WTC11 (cell line): ENCODE results near the gene OCLN. TPM values are rescaled to one million over a fixed set of nuclear protein-coding genes. Genes with fewer than 3 reads are reported as not detected.

Experiments
- ATAC-seq: fragments of 200-7000 bp; cut with Tn5 transposase; 2 replicates; pipeline ENCODE4 v1.10.0; 2021; ENCODE audit warnings: mild to moderate bottlenecking, moderate library complexity
- CTCF ChIA-PET: fragments of 300-600 bp; sonication (Branson Sonifier 250); formaldehyde crosslinking; loops from one replicate; lab custom pipeline; 2021; ENCODE audit warnings: antibody characterized with exemption; lab: Charles Lee
- POLR2A ChIA-PET: fragments of 350-600 bp; sonication (Branson Sonifier 250); formaldehyde crosslinking; loops from one replicate; lab custom pipeline; 2021; ENCODE audit warnings: antibody characterized with exemption; lab: Charles Lee
- DNase-seq: peaks from one replicate; pipeline ENCODE4 v3.0.0; 2021; ENCODE audit warnings: low spot score
- H3K27ac Mint-ChIP-seq: 2 replicates; pipeline ENCODE4 v1.8.0; 2021; ENCODE audit warnings: mixed read lengths
- H3K27me3 Mint-ChIP-seq: 2 replicates; pipeline ENCODE4 v1.8.0; 2021; ENCODE audit warnings: low read depth, mild to moderate bottlenecking, moderate library complexity, mixed read lengths
- H3K36me3 Mint-ChIP-seq: 2 replicates; pipeline ENCODE4 v1.8.0; 2021; ENCODE audit warnings: mixed read lengths
- H3K4me1 Mint-ChIP-seq: 2 replicates; pipeline ENCODE4 v1.8.0; 2022; ENCODE audit warnings: mixed read lengths
- H3K4me3 Mint-ChIP-seq: 2 replicates; pipeline ENCODE4 v1.8.0; 2021; ENCODE audit warnings: mild to moderate bottlenecking, moderate library complexity, mixed read lengths
- H3K9me3 Mint-ChIP-seq: 2 replicates; pipeline ENCODE4 v1.8.0; 2021; ENCODE audit warnings: mixed read lengths
- ELF4 ChIP-seq: sonication (generic); formaldehyde crosslinking; IDR thresholded peaks from 2 replicates; pipeline ENCODE4 v1.8.1; 2022; ENCODE audit warnings: low read depth, mild to moderate bottlenecking, moderate library complexity, missing genetic modification reagents
- ESRRA ChIP-seq: sonication (generic); formaldehyde crosslinking; IDR thresholded peaks from 2 replicates; pipeline ENCODE4 v1.8.1; 2022; ENCODE audit warnings: mild to moderate bottlenecking, missing genetic modification reagents, borderline replicate concordance
- ETV6 ChIP-seq: sonication (generic); formaldehyde crosslinking; IDR thresholded peaks from 2 replicates; pipeline ENCODE4 v1.8.1; 2022; ENCODE audit warnings: mild to moderate bottlenecking, missing genetic modification reagents
- HMGA2 ChIP-seq: fragments of 250-450 bp; sonication (Bioruptor Pico); IDR thresholded peaks from 2 replicates; pipeline ENCODE4 v1.4.0; 2021; ENCODE audit warnings: mild to moderate bottlenecking, moderate library complexity
- MXD4 ChIP-seq: fragments of 250-450 bp; sonication (Bioruptor Pico); IDR thresholded peaks from 2 replicates; pipeline ENCODE4 v1.8.0; 2021; ENCODE audit warnings: mild to moderate bottlenecking, moderate library complexity, borderline replicate concordance
- TEAD1 ChIP-seq: sonication (generic); formaldehyde crosslinking; IDR thresholded peaks from 2 replicates; pipeline ENCODE4 v1.8.0; 2022; ENCODE audit warnings: mild to moderate bottlenecking, missing genetic modification reagents
- ZNF138 ChIP-seq: sonication (generic); formaldehyde crosslinking; conservative IDR thresholded peaks from 2 replicates; pipeline ENCODE4 v1.8.1; 2022; ENCODE audit warnings: mild to moderate bottlenecking, moderate library complexity, missing genetic modification reagents
- ZNF232 ChIP-seq: sonication (generic); formaldehyde crosslinking; IDR thresholded peaks from 2 replicates; pipeline ENCODE4 v1.8.0; 2022; ENCODE audit warnings: mild to moderate bottlenecking, missing genetic modification reagents
- ZNF396 ChIP-seq: fragments of 250-450 bp; sonication (Bioruptor Pico); IDR thresholded peaks from 2 replicates; pipeline ENCODE4 v1.8.0; 2021; ENCODE audit warnings: mild to moderate bottlenecking, moderate library complexity, borderline replicate concordance
- ZNF416 ChIP-seq: fragments of 250-450 bp; sonication (Bioruptor Pico); IDR thresholded peaks from 2 replicates; pipeline ENCODE4 v1.9.0; 2021; ENCODE audit warnings: mild to moderate bottlenecking, inconsistent platforms
- ZNF671 ChIP-seq: fragments of 250-450 bp; sonication (Bioruptor Pico); IDR thresholded peaks from 2 replicates; pipeline ENCODE4 v1.8.0; 2021; ENCODE audit warnings: mild to moderate bottlenecking
- total RNA-seq: library from RNA; stranded (reverse); gene quantifications from 3 replicates; pipeline ENCODE4 v1.2.3, GENCODE V29; 2021
- TF ChIP-seq, protein P1 (sequence below): sonication (generic); formaldehyde crosslinking; IDR thresholded peaks from 2 replicates; pipeline ENCODE4 v1.8.1; 2022; ENCODE audit warnings: missing genetic modification reagents, borderline replicate concordance
- TF ChIP-seq, protein P2 (sequence below): fragments of 250-450 bp; sonication (Bioruptor Pico); IDR thresholded peaks from 2 replicates; pipeline ENCODE4 v1.9.0; 2021; ENCODE audit warnings: mild to moderate bottlenecking, borderline replicate concordance
- TF ChIP-seq, protein P3 (sequence below): fragments of 250-450 bp; sonication (Bioruptor Pico); conservative IDR thresholded peaks from 2 replicates; pipeline ENCODE4 v1.9.0; 2021; ENCODE audit warnings: mild to moderate bottlenecking
- TF ChIP-seq, protein P4 (sequence below): sonication (generic); formaldehyde crosslinking; IDR thresholded peaks from 2 replicates; pipeline ENCODE4 v1.8.1; 2023; ENCODE audit warnings: mild to moderate bottlenecking, missing genetic modification reagents
- TF ChIP-seq, protein P5 (sequence below): sonication (generic); formaldehyde crosslinking; IDR thresholded peaks from 2 replicates; pipeline ENCODE4 v1.8.1; 2023; ENCODE audit warnings: mild to moderate bottlenecking, missing genetic modification reagents, borderline replicate concordance

Gene OCLN
- total RNA-seq, 1 experiment from 2014 or later, result 58.3 TPM

DNA sequence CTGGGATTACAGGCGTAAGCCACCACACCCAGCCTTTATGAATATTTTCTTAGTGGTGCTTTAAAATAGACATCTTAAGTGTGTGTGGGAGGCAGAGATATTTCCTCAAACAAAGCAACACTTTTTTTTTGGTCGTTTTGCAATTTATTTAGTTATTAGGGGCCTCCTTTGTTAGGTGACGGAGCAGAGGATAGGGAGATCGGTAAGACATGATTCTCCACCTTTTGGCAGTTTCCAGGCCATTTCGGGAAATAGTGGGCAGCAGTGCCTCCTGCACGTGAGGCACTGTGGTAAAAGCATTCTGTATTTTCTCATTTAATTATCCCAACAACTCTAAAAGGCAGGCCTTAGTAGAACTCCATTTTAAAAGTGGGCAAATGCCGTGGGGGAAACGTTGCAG lies 1.9 kb downstream of the OCLN start (continued):
- TF ChIP-seq, protein P1, sequence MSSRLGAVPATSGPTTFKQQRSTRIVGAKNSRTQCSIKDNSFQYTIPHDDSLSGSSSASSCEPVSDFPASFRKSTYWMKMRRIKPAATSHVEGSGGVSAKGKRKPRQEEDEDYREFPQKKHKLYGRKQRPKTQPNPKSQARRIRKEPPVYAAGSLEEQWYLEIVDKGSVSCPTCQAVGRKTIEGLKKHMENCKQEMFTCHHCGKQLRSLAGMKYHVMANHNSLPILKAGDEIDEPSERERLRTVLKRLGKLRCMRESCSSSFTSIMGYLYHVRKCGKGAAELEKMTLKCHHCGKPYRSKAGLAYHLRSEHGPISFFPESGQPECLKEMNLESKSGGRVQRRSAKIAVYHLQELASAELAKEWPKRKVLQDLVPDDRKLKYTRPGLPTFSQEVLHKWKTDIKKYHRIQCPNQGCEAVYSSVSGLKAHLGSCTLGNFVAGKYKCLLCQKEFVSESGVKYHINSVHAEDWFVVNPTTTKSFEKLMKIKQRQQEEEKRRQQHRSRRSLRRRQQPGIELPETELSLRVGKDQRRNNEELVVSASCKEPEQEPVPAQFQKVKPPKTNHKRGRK, result no peak
- no peak for TF ChIP-seq ZNF138 (CRISPR knock-in tag)

DNA sequence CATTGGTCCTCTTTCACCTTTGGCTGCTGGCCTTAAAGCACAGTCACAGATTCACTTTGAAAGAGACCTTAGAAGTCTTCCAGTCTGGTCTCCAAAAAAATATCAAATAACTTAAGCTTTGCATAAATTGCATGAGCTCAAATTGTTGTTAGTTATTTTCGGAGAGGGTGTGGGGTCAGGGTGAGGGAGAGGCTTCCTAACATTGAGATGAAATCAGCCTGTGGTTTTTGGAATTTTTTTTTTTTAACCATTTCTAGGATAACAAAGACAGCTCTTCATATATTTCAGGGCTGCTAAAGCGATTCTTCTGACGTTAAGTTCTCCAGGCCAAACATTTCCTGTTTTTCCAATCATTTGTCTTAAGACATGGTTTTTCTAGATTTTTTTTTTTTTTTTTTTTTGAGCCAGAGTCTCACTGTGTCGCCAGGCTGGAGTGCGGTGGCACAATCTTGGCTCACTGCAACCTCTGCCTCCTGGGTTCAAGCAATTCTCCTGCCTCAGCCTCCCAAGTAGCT lies 4.5 kb downstream of the OCLN start:
- DNase-seq (no peak), ATAC-seq (no peak)
- Mint-ChIP-seq H3K36me3 (no peaks in the 10 kb centered on the region), H3K4me3 (no peak overlapping the region), H3K4me1 (peaks cover 54% of the 10 kb centered on the region), H3K9me3 (no peaks in the 10 kb centered on the region), H3K27me3 (no peaks in the 10 kb centered on the region), H3K27ac (peak overlapping the region; percentile 81)
- POLR2A ChIA-PET, result no interaction called here
- TF ChIP-seq, protein P2, sequence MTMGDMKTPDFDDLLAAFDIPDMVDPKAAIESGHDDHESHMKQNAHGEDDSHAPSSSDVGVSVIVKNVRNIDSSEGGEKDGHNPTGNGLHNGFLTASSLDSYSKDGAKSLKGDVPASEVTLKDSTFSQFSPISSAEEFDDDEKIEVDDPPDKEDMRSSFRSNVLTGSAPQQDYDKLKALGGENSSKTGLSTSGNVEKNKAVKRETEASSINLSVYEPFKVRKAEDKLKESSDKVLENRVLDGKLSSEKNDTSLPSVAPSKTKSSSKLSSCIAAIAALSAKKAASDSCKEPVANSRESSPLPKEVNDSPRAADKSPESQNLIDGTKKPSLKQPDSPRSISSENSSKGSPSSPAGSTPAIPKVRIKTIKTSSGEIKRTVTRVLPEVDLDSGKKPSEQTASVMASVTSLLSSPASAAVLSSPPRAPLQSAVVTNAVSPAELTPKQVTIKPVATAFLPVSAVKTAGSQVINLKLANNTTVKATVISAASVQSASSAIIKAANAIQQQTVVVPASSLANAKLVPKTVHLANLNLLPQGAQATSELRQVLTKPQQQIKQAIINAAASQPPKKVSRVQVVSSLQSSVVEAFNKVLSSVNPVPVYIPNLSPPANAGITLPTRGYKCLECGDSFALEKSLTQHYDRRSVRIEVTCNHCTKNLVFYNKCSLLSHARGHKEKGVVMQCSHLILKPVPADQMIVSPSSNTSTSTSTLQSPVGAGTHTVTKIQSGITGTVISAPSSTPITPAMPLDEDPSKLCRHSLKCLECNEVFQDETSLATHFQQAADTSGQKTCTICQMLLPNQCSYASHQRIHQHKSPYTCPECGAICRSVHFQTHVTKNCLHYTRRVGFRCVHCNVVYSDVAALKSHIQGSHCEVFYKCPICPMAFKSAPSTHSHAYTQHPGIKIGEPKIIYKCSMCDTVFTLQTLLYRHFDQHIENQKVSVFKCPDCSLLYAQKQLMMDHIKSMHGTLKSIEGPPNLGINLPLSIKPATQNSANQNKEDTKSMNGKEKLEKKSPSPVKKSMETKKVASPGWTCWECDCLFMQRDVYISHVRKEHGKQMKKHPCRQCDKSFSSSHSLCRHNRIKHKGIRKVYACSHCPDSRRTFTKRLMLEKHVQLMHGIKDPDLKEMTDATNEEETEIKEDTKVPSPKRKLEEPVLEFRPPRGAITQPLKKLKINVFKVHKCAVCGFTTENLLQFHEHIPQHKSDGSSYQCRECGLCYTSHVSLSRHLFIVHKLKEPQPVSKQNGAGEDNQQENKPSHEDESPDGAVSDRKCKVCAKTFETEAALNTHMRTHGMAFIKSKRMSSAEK (CRISPR knock-in tag), result no peak
- TF ChIP-seq ZNF396 (CRISPR knock-in tag) (no peak), MXD4 (CRISPR knock-in tag) (no peak)
- CTCF ChIA-PET, result no interaction called here

DNA sequence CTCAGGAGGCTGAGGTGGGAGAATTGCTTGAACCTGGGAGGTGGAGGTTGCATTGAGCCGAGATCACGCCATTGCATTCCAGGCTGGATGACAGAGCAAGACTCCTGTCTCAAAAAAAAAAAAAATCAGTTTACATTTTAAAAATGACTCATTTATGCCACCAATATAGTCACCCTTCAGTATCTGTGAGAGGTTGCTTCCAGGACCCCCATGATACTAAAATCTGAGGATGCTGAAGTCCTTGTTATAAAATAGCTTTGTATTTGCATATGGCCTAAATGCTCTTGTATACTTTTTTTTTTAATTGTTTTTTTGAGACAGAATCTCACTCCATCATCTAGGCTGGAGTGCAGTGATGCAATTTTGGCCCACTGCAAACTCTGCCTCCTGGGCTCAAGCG lies 5.8 kb downstream of the OCLN start:
- no peak overlapping the region for H3K4me3 Mint-ChIP-seq
- POLR2A ChIA-PET, result no interaction called here
- H3K9me3 Mint-ChIP-seq, result no peaks in the 10 kb centered on the region
- H3K4me1 Mint-ChIP-seq, result peaks cover 67% of the 10 kb centered on the region
- DNase-seq, result no peak
- H3K36me3 Mint-ChIP-seq, result no peaks in the 10 kb centered on the region
- H3K27ac Mint-ChIP-seq, result no peak overlapping the region
- H3K27me3 Mint-ChIP-seq, result no peaks in the 10 kb centered on the region
- CTCF ChIA-PET, result no interaction called here
- TF ChIP-seq HMGA2 (CRISPR knock-in tag) (no peak), ZNF671 (CRISPR knock-in tag) (no peak), ESRRA (CRISPR knock-in tag) (no peak), ZNF416 (CRISPR knock-in tag) (no peak), ELF4 (CRISPR knock-in tag) (no peak)
- TF ChIP-seq, protein P3, sequence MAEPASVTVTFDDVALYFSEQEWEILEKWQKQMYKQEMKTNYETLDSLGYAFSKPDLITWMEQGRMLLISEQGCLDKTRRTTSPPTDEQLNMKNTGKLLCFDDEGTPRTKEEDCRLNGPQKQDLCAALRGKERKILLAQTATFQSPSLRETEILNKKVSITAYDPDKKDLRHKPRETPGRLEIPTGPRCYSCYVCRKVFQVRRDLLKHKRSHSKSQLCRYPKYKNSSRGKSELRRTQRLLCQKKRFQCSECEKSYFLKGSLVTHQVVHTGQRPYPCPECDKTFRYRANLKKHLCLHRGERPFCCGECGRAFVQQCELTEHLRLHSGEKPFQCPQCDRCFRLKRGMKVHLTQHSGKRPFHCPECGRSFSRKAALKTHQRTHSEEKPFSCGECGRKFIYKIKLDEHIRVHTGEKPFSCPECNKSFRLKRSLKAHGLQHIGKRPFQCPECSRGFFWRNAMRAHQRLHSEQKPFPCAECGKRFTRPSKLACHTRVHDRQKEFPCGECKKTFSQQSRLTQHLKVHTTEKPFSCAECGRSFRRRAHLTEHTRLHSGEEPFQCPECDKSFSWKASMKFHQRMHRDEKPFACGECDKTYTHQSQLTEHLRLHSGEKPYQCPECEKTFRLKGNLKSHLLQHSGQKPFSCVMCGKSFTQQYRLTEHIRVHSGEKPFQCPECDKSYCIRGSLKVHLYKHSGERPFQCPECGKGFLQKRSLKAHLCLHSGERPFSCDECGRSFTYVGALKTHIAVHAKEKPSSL (CRISPR knock-in tag), result no peak
- no peak for ATAC-seq

DNA sequence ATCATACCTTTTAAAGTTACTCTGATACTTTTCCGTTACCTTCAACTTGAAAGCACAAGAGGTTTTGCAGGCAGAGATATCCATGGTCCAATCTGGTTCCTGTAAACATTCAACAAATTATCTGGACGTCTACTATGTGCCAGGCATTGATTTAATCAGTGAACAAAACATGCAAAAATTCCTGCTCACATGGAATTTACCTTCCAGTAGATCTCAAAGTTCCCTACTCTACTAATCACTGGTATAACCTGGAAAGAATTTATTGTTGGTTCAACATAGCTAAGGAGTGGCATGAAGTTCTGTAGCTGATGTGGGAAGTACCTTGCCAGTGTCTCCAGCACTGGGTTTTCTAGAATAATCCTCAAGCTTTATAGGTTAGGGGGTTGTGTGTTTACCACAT lies 9.8 kb downstream of the OCLN start:
- ChIA-PET POLR2A (interaction anchor here (1.5 kb wide), 1 partner anchor 9 kb away, joined by 3 read pairs; no protein-coding TSS in a partner anchor), CTCF (no interaction called here)
- H3K9me3 Mint-ChIP-seq, result no peaks in the 10 kb centered on the region
- DNase-seq (no peak), ATAC-seq (no peak)
- H3K27me3 Mint-ChIP-seq, result no peaks in the 10 kb centered on the region
- peak overlapping the region; percentile 81 for H3K27ac Mint-ChIP-seq
- peaks cover 40% of the 10 kb centered on the region for H3K4me1 Mint-ChIP-seq
- peak overlapping the region; percentile 8; the same call in 1 of the 2 replicates for H3K4me3 Mint-ChIP-seq
- peaks cover 24% of the 10 kb centered on the region for H3K36me3 Mint-ChIP-seq
- TF ChIP-seq, protein P4, sequence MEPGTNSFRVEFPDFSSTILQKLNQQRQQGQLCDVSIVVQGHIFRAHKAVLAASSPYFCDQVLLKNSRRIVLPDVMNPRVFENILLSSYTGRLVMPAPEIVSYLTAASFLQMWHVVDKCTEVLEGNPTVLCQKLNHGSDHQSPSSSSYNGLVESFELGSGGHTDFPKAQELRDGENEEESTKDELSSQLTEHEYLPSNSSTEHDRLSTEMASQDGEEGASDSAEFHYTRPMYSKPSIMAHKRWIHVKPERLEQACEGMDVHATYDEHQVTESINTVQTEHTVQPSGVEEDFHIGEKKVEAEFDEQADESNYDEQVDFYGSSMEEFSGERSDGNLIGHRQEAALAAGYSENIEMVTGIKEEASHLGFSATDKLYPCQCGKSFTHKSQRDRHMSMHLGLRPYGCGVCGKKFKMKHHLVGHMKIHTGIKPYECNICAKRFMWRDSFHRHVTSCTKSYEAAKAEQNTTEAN (CRISPR knock-in tag), result no peak
- TF ChIP-seq TEAD1 (CRISPR knock-in tag), result no peak
- TF ChIP-seq, protein P5, sequence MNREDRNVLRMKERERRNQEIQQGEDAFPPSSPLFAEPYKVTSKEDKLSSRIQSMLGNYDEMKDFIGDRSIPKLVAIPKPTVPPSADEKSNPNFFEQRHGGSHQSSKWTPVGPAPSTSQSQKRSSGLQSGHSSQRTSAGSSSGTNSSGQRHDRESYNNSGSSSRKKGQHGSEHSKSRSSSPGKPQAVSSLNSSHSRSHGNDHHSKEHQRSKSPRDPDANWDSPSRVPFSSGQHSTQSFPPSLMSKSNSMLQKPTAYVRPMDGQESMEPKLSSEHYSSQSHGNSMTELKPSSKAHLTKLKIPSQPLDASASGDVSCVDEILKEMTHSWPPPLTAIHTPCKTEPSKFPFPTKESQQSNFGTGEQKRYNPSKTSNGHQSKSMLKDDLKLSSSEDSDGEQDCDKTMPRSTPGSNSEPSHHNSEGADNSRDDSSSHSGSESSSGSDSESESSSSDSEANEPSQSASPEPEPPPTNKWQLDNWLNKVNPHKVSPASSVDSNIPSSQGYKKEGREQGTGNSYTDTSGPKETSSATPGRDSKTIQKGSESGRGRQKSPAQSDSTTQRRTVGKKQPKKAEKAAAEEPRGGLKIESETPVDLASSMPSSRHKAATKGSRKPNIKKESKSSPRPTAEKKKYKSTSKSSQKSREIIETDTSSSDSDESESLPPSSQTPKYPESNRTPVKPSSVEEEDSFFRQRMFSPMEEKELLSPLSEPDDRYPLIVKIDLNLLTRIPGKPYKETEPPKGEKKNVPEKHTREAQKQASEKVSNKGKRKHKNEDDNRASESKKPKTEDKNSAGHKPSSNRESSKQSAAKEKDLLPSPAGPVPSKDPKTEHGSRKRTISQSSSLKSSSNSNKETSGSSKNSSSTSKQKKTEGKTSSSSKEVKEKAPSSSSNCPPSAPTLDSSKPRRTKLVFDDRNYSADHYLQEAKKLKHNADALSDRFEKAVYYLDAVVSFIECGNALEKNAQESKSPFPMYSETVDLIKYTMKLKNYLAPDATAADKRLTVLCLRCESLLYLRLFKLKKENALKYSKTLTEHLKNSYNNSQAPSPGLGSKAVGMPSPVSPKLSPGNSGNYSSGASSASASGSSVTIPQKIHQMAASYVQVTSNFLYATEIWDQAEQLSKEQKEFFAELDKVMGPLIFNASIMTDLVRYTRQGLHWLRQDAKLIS (CRISPR knock-in tag), result no peak
- TF ChIP-seq ETV6 (CRISPR knock-in tag), result no peak
- TF ChIP-seq ZNF232 (CRISPR knock-in tag), result no peak
